Measurements from ENCODE around the gene PIGP.
"Not testable (repeated sequence)": the region's sequence is repeated elsewhere in the genome, so short reads cannot be mapped to it uniquely, and the experiment has no call there.

DNA sequence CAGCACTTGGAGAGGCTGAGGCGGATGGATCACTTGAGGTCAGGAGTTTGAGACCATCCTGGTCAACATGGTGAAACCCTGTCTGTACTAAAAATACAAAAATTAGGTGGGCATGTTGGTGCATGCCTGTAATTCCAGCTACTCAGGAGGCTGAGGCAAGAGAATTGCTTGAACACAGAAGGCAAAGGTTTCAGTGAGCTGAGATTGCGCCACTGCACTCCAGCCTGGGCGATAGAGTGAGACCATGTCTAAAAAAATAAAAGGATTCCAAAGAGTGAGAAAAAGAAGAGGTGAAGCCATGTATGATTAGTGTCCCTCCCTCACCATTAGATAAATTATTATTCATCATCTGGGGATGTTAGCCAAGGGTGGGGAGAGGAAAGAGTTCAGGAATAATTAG is 29.9 kb upstream of the PIGP start:
- TF ChIP-seq, protein P1, sequence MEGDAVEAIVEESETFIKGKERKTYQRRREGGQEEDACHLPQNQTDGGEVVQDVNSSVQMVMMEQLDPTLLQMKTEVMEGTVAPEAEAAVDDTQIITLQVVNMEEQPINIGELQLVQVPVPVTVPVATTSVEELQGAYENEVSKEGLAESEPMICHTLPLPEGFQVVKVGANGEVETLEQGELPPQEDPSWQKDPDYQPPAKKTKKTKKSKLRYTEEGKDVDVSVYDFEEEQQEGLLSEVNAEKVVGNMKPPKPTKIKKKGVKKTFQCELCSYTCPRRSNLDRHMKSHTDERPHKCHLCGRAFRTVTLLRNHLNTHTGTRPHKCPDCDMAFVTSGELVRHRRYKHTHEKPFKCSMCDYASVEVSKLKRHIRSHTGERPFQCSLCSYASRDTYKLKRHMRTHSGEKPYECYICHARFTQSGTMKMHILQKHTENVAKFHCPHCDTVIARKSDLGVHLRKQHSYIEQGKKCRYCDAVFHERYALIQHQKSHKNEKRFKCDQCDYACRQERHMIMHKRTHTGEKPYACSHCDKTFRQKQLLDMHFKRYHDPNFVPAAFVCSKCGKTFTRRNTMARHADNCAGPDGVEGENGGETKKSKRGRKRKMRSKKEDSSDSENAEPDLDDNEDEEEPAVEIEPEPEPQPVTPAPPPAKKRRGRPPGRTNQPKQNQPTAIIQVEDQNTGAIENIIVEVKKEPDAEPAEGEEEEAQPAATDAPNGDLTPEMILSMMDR (IDR thresholded peaks at IDR 0.05): not testable (repeated sequence)
- TF ChIP-seq POLR2AphosphoS5 (IDR thresholded peaks at IDR 0.05): not testable (repeated sequence)
